ENCODE measurements around the gene GDF7.
A peak's percentile ranks its signal among the peaks of the same experiment; 100 is the strongest.

- TF ChIP-seq CTCF (IDR thresholded peaks at IDR 0.05; ENCODE audit: poor library complexity) (peak; percentile 76), EZH2phosphoT487 (IDR thresholded peaks at IDR 0.05; ENCODE audit: low read depth, severe bottlenecking, unreplicated experiment) (no peak)
Measured at GRCh38 chr2:20650877-20651730, 15.8 kb upstream of the GDF7 start, which contains the start of gene HS1BP3.

All from hepatocyte (in vitro differentiated cells).